Loucy (cell line): ENCODE measurements around the gene CCDC40.

ENCODE experiments used
- CTCF ChIP-seq: fragments of 200-600 bp; sonication (generic); conservative IDR thresholded peaks from 2 replicates; pipeline ENCODE4 v1.5.1; 2014; ENCODE audit warnings: mild to moderate bottlenecking, antibody characterized with exemption, low read length
- EZH2phosphoT487 ChIP-seq: fragments of 200-600 bp; IDR thresholded peaks from 2 replicates; pipeline ENCODE4 v1.6.1; 2018; ENCODE audit warnings: antibody characterized with exemption, mild to moderate bottlenecking, moderate library complexity, borderline replicate concordance

GRCh38 chr17:80092959-80093358 is 56.5 kb downstream of the CCDC40 start:
- TF ChIP-seq CTCF (no peak), EZH2phosphoT487 (no peak)
